Measurements from ENCODE around the gene PLCH1.

GRCh38 chr3:155449613-155450267 is 295.1 kb downstream of the PLCH1 start:
- no peak for TF ChIP-seq HDGF (IDR thresholded peaks at IDR 0.05; ENCODE audit: borderline replicate concordance)
- no peak for TF ChIP-seq ZNF384 (IDR thresholded peaks at IDR 0.05)
- no peak for TF ChIP-seq SUZ12 (IDR thresholded peaks at IDR 0.05)
- no peak for TF ChIP-seq ELF4 (IDR thresholded peaks at IDR 0.05)
- no peak for TF ChIP-seq L3MBTL2 (conservative IDR thresholded peaks at IDR 0.05)
